PC-3 (cell line): ENCODE measurements around the gene STK11.

Source experiments
- CTCF ChIP-seq: fragments of 300-600 bp; sonication (generic); conservative IDR thresholded peaks from 2 replicates; pipeline ENCODE4 v1.5.1; 2017; ENCODE audit warnings: antibody characterized with exemption, low read depth, mild to moderate bottlenecking, low read length
- EZH2 ChIP-seq: fragments of 300-600 bp; sonication (generic); IDR thresholded peaks from one replicate; pipeline ENCODE4 v1.6.1; 2017; ENCODE audit warnings: antibody characterized with exemption, mild to moderate bottlenecking, low read length; ENCODE audit not compliant: unreplicated experiment
- EZH2phosphoT487 ChIP-seq: fragments of 300-600 bp; sonication (generic); IDR thresholded peaks from 2 replicates; pipeline ENCODE4 v1.6.1; 2018; ENCODE audit warnings: mild to moderate bottlenecking, antibody characterized with exemption, low read length, borderline replicate concordance

GRCh38 chr19:1272423-1273262 lies 67.1 kb downstream of the STK11 start:
- TF ChIP-seq CTCF: no peak
- TF ChIP-seq EZH2phosphoT487: no peak
- TF ChIP-seq EZH2: no peak
